RPMI7951 (cell line): ENCODE data around the gene ZNF613. TPM values are rescaled to one million over a fixed set of nuclear protein-coding genes. Genes with fewer than 3 reads are reported as not detected.
"Not testable (repeated sequence)": the region's sequence is repeated elsewhere in the genome, so short reads cannot be mapped to it uniquely, and the experiment has no call there.

Experiments used
- DNase-seq: peaks from one replicate; pipeline ENCODE4 v3.0.0-alpha.2; 2012; ENCODE audit warnings: low read depth
- total RNA-seq: library from RNA; depleted of rRNA; stranded (reverse); fragments of >200 nt; shearing (Covaris generic); gene quantifications from 2 replicates; pipeline ENCODE4 v1.2.3, GENCODE V29; 2014

ZNF613 gene
- total RNA-seq, 1 experiment from 2014 or later = 3.7 TPM

- DNase-seq = no peak
Measured at GRCh38 chr19:51944798-51945552, 17.7 kb downstream of the ZNF613 start.

- no peak for DNase-seq
Measured at GRCh38 chr19:51946602-51947001, 19.3 kb downstream of the ZNF613 start.

DNA sequence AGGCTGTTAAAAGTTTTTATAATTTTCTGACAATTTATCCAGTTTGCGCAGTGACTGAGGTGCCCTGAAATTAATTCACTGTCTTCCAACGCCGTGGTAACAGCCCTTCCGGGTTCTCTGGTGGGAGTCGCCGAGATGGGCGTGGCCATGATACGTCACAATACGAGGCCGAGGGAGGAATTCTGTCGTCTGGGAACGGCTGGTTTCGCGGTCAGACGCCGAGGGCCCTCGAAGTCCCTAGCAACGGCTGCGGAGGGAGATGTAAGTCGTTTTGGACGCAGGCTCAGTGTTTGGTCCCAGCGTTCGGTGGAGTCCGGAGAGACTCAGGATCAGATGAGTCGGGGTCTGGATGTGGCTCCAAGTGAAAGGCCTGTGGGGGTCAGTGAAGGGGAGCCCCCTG lies 21.7 kb downstream of the ZNF613 start:
- DNase-seq = peak; percentile 68

DNA sequence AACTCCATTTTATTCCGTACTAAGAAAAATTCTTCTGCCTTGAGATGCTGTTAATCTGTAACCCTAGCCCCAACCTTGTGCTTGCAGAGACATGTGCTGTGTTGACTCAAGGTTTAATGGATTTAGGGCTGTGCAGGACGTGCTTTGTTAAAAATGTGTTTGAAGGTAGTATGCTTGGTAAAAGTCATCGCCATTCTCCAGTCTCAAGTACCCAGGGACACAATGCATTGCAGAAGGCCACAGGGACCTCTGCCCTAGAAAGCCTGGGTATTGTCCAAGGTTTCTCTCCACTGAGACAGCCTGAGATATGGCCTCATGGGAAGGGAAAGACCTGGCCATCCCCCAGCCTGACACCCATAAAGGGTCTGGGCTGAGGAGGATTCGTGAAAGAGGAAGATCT lies 30.6 kb downstream of the ZNF613 start:
- DNase-seq = not testable (repeated sequence)

DNA sequence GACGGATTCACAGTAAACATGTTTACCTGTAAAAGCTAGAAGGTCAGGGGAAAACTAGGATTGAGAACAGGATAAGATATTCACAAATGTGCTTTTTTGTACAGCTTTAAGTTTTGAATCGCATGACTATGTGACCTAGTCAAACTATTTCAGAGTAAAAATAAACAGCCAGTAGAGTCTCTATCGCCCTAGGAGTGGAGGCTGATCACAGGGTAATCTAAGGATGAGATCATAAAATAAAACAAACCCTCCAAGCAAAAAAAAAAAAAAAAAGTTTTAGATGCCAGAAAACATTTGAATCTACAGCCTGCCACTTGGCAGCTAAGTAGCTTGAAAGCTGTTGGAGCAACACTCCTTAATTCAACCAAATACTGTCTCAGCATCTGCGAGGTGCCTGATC lies 32.5 kb downstream of the ZNF613 start:
- DNase-seq = no peak

GRCh38 chr19:51960621-51961233 lies 33.5 kb downstream of the ZNF613 start:
- not testable (repeated sequence) for DNase-seq

- no peak for DNase-seq
Measured at GRCh38 chr19:51965583-51965982, 38.3 kb downstream of the ZNF613 start.

- DNase-seq = no peak
Measured at GRCh38 chr19:51970718-51971117, 43.4 kb downstream of the ZNF613 start.

DNA sequence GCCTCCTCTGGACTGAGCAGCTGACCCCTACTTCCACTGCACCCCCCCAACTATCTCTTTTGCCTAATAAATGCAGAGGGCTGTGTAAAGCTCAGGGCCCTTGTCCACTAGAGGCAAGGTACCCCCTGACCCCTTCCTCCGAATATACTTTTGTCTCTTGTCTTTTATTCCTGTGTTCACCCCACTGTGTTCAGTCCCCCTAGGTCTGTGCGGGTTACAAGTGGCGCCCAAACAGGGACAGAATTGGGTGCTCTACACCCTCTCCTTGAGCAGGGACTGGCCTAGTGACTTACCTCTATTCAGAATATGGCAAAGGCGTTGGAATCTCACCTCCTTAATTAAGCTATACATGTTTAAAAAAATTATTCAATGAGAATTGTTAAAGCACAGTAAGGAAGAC lies 44.4 kb downstream of the ZNF613 start:
- DNase-seq = peak; percentile 42

GRCh38 chr19:51975787-51976186 lies 48.5 kb downstream of the ZNF613 start:
- DNase-seq = not testable (repeated sequence)

GRCh38 chr19:51976852-51977251 lies 49.6 kb downstream of the ZNF613 start:
- no peak for DNase-seq

- no peak for DNase-seq
Measured at GRCh38 chr19:51977346-51977745, 50.1 kb downstream of the ZNF613 start.

- peak; percentile 27 for DNase-seq
Measured at GRCh38 chr19:51978882-51979281, 51.6 kb downstream of the ZNF613 start.

GRCh38 chr19:51980116-51980736 lies 53.0 kb downstream of the ZNF613 start:
- DNase-seq = no peak

GRCh38 chr19:51980926-51981325 lies 53.7 kb downstream of the ZNF613 start:
- peak; percentile 29 for DNase-seq

GRCh38 chr19:51983361-51983760 lies 56.1 kb downstream of the ZNF613 start:
- no peak for DNase-seq

- peak; percentile 96 for DNase-seq
Measured at GRCh38 chr19:51986309-51987291, 59.3 kb downstream of the ZNF613 start, which contains the start of gene ZNF350. Gene ZNF350 (minus strand): TSS chr19:51986840. CDS start chr19:51974360, 12,480 bp downstream.

- DNase-seq = no peak
Measured at GRCh38 chr19:51993422-51993821, 66.2 kb downstream of the ZNF613 start.

DNA sequence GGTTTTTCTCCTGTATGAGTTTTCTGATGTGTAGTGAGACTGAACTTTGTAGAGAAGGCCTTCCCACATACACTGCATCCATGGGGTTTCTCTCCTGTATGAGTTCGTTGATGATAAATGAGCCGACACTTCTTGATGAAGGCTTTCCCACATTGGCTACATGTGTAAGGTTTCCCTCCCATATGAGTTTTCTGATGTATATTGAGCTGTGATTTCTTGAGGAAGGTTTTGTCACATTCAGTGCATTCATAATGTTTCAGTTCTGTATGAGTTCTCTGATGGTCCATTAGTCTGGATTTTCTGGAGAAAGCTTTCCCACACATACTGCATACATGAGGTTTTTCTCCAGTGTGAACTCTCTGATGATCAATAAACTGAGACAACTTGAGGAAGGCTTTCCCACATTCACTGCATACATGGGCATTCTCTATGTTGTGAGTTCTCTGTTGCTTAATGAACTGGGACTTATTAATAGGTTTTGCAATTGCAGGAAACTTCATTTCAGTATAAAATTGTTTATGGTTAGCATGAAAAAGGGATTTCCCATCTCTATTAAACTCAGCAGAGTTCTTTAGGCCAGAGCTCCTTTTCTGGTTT lies 66.9 kb downstream of the ZNF613 start:
- peak; percentile 6 for DNase-seq
